Natural killer cell (primary cell): ENCODE results near the gene CDC37. TPM values are rescaled to one million over a fixed set of nuclear protein-coding genes. Genes with fewer than 3 reads are reported as not detected.
A peak's percentile ranks its signal among the peaks of the same experiment; 100 is the strongest.

Source experiments
- ATAC-seq, 3 donors: fragments of 150-1000 bp in 2 of 3; fragments of 200-7000 bp in 1 of 3; cut with Tn5 transposase; 1 replicate in 1 of 3; 2 replicates in 2 of 3; pipeline ENCODE4 v1.10.0; 2021; ENCODE audit warnings: mild to moderate bottlenecking in 2 of 3, moderate library complexity in 2 of 3
- DNase-seq, 2 donors: peaks; one replicate each; pipeline versions ENCODE4 v3.0.0 to v3.0.0-alpha.2; 2013 to 2021; ENCODE audit warnings: mixed read lengths in 1 of 2
- H3K27ac ChIP-seq: one replicate; pipeline ENCODE4 v1.5.1; 2013; ENCODE audit warnings: mild to moderate bottlenecking, low read length
- H3K27me3 ChIP-seq: one replicate; pipeline ENCODE4 v1.6.1; 2013; ENCODE audit warnings: low read length; ENCODE audit not compliant: control insufficient read depth, insufficient read depth
- H3K36me3 ChIP-seq: one replicate; pipeline ENCODE4 v1.6.1; 2013; ENCODE audit warnings: low read length; ENCODE audit not compliant: control insufficient read depth, insufficient read depth
- H3K4me1 ChIP-seq: one replicate; pipeline ENCODE4 v1.6.1; 2013; ENCODE audit warnings: low read length; ENCODE audit not compliant: control insufficient read depth, insufficient read depth
- H3K4me3 ChIP-seq: one replicate; pipeline ENCODE4 v1.5.1; 2013; ENCODE audit warnings: low read length
- H3K9me3 ChIP-seq: one replicate; pipeline ENCODE4 v1.6.1; 2013; ENCODE audit warnings: low read length; ENCODE audit not compliant: control insufficient read depth, insufficient read depth
- H3K27ac Mint-ChIP-seq, 2 donors: one replicate each; pipeline ENCODE4 v1.8.0; 2022; ENCODE audit warnings: mild to moderate bottlenecking in 2 of 2, mixed read lengths in 2 of 2, moderate library complexity in 1 of 2
- H3K27me3 Mint-ChIP-seq, 2 donors: one replicate each; pipeline ENCODE4 v1.8.0; 2022; ENCODE audit warnings: low read depth in 2 of 2, mixed read lengths in 2 of 2
- H3K36me3 Mint-ChIP-seq: one replicate; pipeline ENCODE4 v1.8.0; 2022; ENCODE audit warnings: mixed read lengths
- H3K4me1 Mint-ChIP-seq, 2 donors: one replicate each; pipeline ENCODE4 v1.8.0; 2022; ENCODE audit warnings: mixed read lengths in 2 of 2
- H3K4me3 Mint-ChIP-seq: one replicate; pipeline ENCODE4 v1.8.0; 2022; ENCODE audit warnings: mild to moderate bottlenecking, moderate library complexity, mixed read lengths
- H3K9me3 Mint-ChIP-seq, 2 donors: one replicate each; pipeline ENCODE4 v1.8.0; 2022; ENCODE audit warnings: mixed read lengths in 2 of 2
- CTCF ChIP-seq: fragments of 200-600 bp; IDR thresholded peaks from one replicate; pipeline ENCODE4 v1.8.0; 2022; ENCODE audit warnings: antibody characterized with exemption
- WGBS: methylation state at CpG from one replicate; pipeline ENCODE4 v1.1.7; 2013; ENCODE audit warnings: missing lambda C conversion rate; ENCODE audit not compliant: insufficient coverage; 5-methylcytosine and 5-hydroxymethylcytosine counted together
- intact Hi-C: fragments of 100-400 bp; cut with micrococcal nuclease; formaldehyde crosslinking; loops from one replicate; pipeline ENCODE4 v1.14.2; 2022
- total RNA-seq, 4 donors: library from RNA; stranded (reverse); fragments of 120-200 nt in 1 of 4; gene quantifications; one replicate each; pipeline versions ENCODE4 v1.2.3 to v1.2.4, GENCODE V29; 2013 to 2022

The CDC37 gene
- total RNA-seq, 3 donors from 2014 or later (not counting 1 experiment from before 2014, with no cell fraction given): 211 to 242 (median 223) TPM

GRCh38 chr19:10390652-10391286 lies 12.6 kb downstream of the CDC37 start:
- Mint-ChIP-seq H3K27me3 (no peaks in the 10 kb centered on the region), H3K27ac (peak overlapping the region in 1 of 2 donors; percentile 76), H3K9me3 (no peaks in the 10 kb centered on the region), H3K4me3 (no peak overlapping the region), H3K4me1 (peaks cover 4 to 10% of the 10 kb centered on the region in 2 donors), H3K36me3 (no peaks in the 10 kb centered on the region)
- Histone ChIP-seq H3K9me3 (no peaks in the 10 kb centered on the region), H3K27ac (no peak overlapping the region), H3K4me1 (peaks cover 6% of the 10 kb centered on the region), H3K27me3 (no peaks in the 10 kb centered on the region), H3K4me3 (no peak overlapping the region), H3K36me3 (peaks cover 32% of the 10 kb centered on the region)
- intact Hi-C loops: no loop called here
- peak; percentile 52 to 60 (median 59) for ATAC-seq
- peak; percentile 81 for TF ChIP-seq CTCF
- WGBS: 70% methylated on average over 9 of the region's 9 CpGs
- peak; percentile 55 to 88 for DNase-seq

- Histone ChIP-seq H3K27ac (no peak overlapping the region), H3K4me1 (peaks cover 6% of the 10 kb centered on the region), H3K4me3 (no peak overlapping the region), H3K27me3 (no peaks in the 10 kb centered on the region), H3K36me3 (peaks cover 27% of the 10 kb centered on the region), H3K9me3 (no peaks in the 10 kb centered on the region)
- H3K4me3 Mint-ChIP-seq: no peak overlapping the region
- peak overlapping the region in 1 of 2 donors; percentile 76 for H3K27ac Mint-ChIP-seq
- no peaks in the 10 kb centered on the region for H3K27me3 Mint-ChIP-seq
- no peaks in the 10 kb centered on the region for H3K36me3 Mint-ChIP-seq
- ATAC-seq (no peak), DNase-seq (peak in 1 of 2 donors; percentile 50)
- peaks cover 4 to 10% of the 10 kb centered on the region in 2 donors for H3K4me1 Mint-ChIP-seq
- WGBS: 71% methylated on average over 12 of the region's 12 CpGs
- no peaks in the 10 kb centered on the region for H3K9me3 Mint-ChIP-seq
- no peak for TF ChIP-seq CTCF
- intact Hi-C loops: loop anchor here (1.0 to 10.0 kb wide), 4 partner anchors 45 to 455 kb away; no protein-coding TSS in a partner anchor
Observed at GRCh38 chr19:10389863-10390262, 13.5 kb downstream of the CDC37 start.

GRCh38 chr19:10388957-10389356 lies 14.4 kb downstream of the CDC37 start:
- DNase-seq (peak; percentile 82 to 91), ATAC-seq (peak; percentile 55 to 68 (median 61))
- peak overlapping the region in 1 of 2 donors; percentile 54 for H3K27ac Mint-ChIP-seq
- no peaks in the 10 kb centered on the region for H3K36me3 Mint-ChIP-seq
- H3K9me3 Mint-ChIP-seq: no peaks in the 10 kb centered on the region
- TF ChIP-seq CTCF: peak; percentile 93
- H3K4me1 ChIP-seq: peaks cover 6% of the 10 kb centered on the region
- 4% methylated on average over 3 of the region's 3 CpGs for WGBS
- peaks cover 4 to 10% of the 10 kb centered on the region in 2 donors for H3K4me1 Mint-ChIP-seq
- peaks cover 24% of the 10 kb centered on the region for H3K36me3 ChIP-seq
- H3K27me3 Mint-ChIP-seq: no peaks in the 10 kb centered on the region
- no peak overlapping the region for H3K4me3 ChIP-seq
- no peaks in the 10 kb centered on the region for H3K27me3 ChIP-seq
- H3K9me3 ChIP-seq: no peaks in the 10 kb centered on the region
- no peak overlapping the region for H3K4me3 Mint-ChIP-seq
- H3K27ac ChIP-seq: no peak overlapping the region
- intact Hi-C loops: loop anchor here (1.0 to 10.0 kb wide), 4 partner anchors 46 to 454 kb away; no protein-coding TSS in a partner anchor
